ENCODE measurements around the gene CMSS1.

CMSS1 gene

GRCh38 chr3:99965681-99966408 is 148.2 kb downstream of the CMSS1 start:
- no peak for DNase-seq (ENCODE audit: low read depth)
- no peak overlapping the region for H3K4me3 ChIP-seq (ENCODE audit: low read depth, low read length)
- TF ChIP-seq CTCF (IDR thresholded peaks at IDR 0.05; ENCODE audit: insufficient read depth, low read depth, low read length, missing control alignments) = no peak

GRCh38 chr3:99966662-99967416 is 149.2 kb downstream of the CMSS1 start:
- DNase-seq (ENCODE audit: low read depth) = no peak
- H3K4me3 ChIP-seq (ENCODE audit: low read depth, low read length) = no peak overlapping the region
- TF ChIP-seq CTCF (IDR thresholded peaks at IDR 0.05; ENCODE audit: insufficient read depth, low read depth, low read length, missing control alignments) = no peak

GRCh38 chr3:99967796-99968195 is 150.1 kb downstream of the CMSS1 start:
- no peak for TF ChIP-seq CTCF (IDR thresholded peaks at IDR 0.05; ENCODE audit: insufficient read depth, low read depth, low read length, missing control alignments)
- no peak overlapping the region for H3K4me3 ChIP-seq (ENCODE audit: low read depth, low read length)
- no peak for DNase-seq (ENCODE audit: low read depth)

GRCh38 chr3:99969136-99969535 is 151.5 kb downstream of the CMSS1 start:
- H3K4me3 ChIP-seq (ENCODE audit: low read depth, low read length) = no peak overlapping the region
- no peak for TF ChIP-seq CTCF (IDR thresholded peaks at IDR 0.05; ENCODE audit: insufficient read depth, low read depth, low read length, missing control alignments)
- no peak for DNase-seq (ENCODE audit: low read depth)

- TF ChIP-seq CTCF (IDR thresholded peaks at IDR 0.05; ENCODE audit: insufficient read depth, low read depth, low read length, missing control alignments) = no peak
- peak; percentile 72 for DNase-seq (ENCODE audit: low read depth)
- H3K4me3 ChIP-seq (ENCODE audit: low read depth, low read length) = no peak overlapping the region
Observed at GRCh38 chr3:99970198-99970597, 152.5 kb downstream of the CMSS1 start.

GRCh38 chr3:99971761-99972160 is 154.1 kb downstream of the CMSS1 start:
- DNase-seq (ENCODE audit: low read depth) = no peak
- TF ChIP-seq CTCF (IDR thresholded peaks at IDR 0.05; ENCODE audit: insufficient read depth, low read depth, low read length, missing control alignments) = no peak
- no peak overlapping the region for H3K4me3 ChIP-seq (ENCODE audit: low read depth, low read length)

Measured in GM12865 (cell line).